Measurements from ENCODE around the gene DARS2.

- no peak for TF ChIP-seq ELK1 (IDR thresholded peaks at IDR 0.05; ENCODE audit: borderline replicate concordance, low read depth, low read length)
- no peak for TF ChIP-seq CTCF (conservative IDR thresholded peaks at IDR 0.05; ENCODE audit: low read depth, low read length)
- no peak for TF ChIP-seq POLR2A (IDR thresholded peaks at IDR 0.05; ENCODE audit: low read depth, low read length)
- TF ChIP-seq MXI1 (IDR thresholded peaks at IDR 0.05; ENCODE audit: borderline replicate concordance, low read depth, low read length) = no peak
- no peak for TF ChIP-seq BHLHE40 (IDR thresholded peaks at IDR 0.05; ENCODE audit: low read depth, low read length)
- no peak for TF ChIP-seq USF2 (IDR thresholded peaks at IDR 0.05; ENCODE audit: low read depth, low read length)
- TF ChIP-seq RAD21 (IDR thresholded peaks at IDR 0.05; ENCODE audit: low read length) = no peak
- no peak for TF ChIP-seq CHD1 (IDR thresholded peaks at IDR 0.05; ENCODE audit: low read depth, low read length)
- no peak for TF ChIP-seq SMC3 (IDR thresholded peaks at IDR 0.05; ENCODE audit: low read depth, low read length)
- TF ChIP-seq MAFK (IDR thresholded peaks at IDR 0.05; ENCODE audit: low read depth, low read length) = peak; percentile 77
- no peak for TF ChIP-seq RCOR1 (IDR thresholded peaks at IDR 0.05; ENCODE audit: insufficient replicate concordance, low read length)
These were observed 28.6 kb downstream of the DARS2 start for GRCh38 chr1:173853074-173853473.
